ENCODE data around the gene UNCX. TPM values are rescaled to one million over a fixed set of nuclear protein-coding genes. Genes with fewer than 3 reads are reported as not detected.

The UNCX gene
- total and polyA plus RNA-seq, 2 of the 8 experiments (the other 6 are each of a cell fraction or from before 2014, with no cell fraction given): not detected

- TF ChIP-seq ZNF274 (IDR thresholded peaks at IDR 0.05; ENCODE audit: borderline replicate concordance, extremely low read depth, low read length) (no peak), POU5F1 (IDR thresholded peaks at IDR 0.05; ENCODE audit: low read depth, low read length) (no peak), HDAC2 (IDR thresholded peaks at IDR 0.05; ENCODE audit: borderline replicate concordance in 1 of 2, low read depth in 2 of 2, low read length in 2 of 2) (no peak)
Observed at GRCh38 chr7:1220000-1220726, 12.5 kb upstream of the UNCX start (continued).
